Measurements from ENCODE around the gene FGF22.

FGF22 gene

GRCh38 chr19:611481-611868 is 28.2 kb upstream of the FGF22 start:
- H3K4me3 ChIP-seq (ENCODE audit: low read depth in 1 of 2, low read length in 2 of 2), result peak overlapping the region in 1 of 2 experiments; percentile 54; a peak in 3 of 4 replicates
- H4K20me1 ChIP-seq (ENCODE audit: insufficient read depth, low read length), result 0 out of 2 replicates have a peak, but pooled peaks cover 3% of the 10 kb centered on the region
- no peaks in the 10 kb centered on the region for H3K79me2 ChIP-seq (ENCODE audit: insufficient read depth, low read length)
- ATAC-seq (ENCODE audit: insufficient read depth, low read depth), result no peak
- H3K9me3 ChIP-seq (ENCODE audit: insufficient read depth, low read length, severe bottlenecking), result no peaks in the 10 kb centered on the region
- DNase-seq, result no peak
- peaks cover 19% of the 10 kb centered on the region for H3K36me3 ChIP-seq (ENCODE audit: insufficient read depth, low read length)
- peaks cover 24% of the 10 kb centered on the region for H3K4me1 ChIP-seq (ENCODE audit: insufficient read depth, low read length)
- H3K27ac ChIP-seq (ENCODE audit: low read length), result peak overlapping the region; percentile 82
- peak overlapping the region; percentile 53 for H3K9ac ChIP-seq (ENCODE audit: low read depth, low read length)
- TF ChIP-seq CTCF (IDR thresholded peaks at IDR 0.05; ENCODE audit: borderline replicate concordance, extremely low read depth, low read length, poor library complexity, severe bottlenecking) (no peak), EZH2 (IDR thresholded peaks at IDR 0.05; ENCODE audit: borderline replicate concordance, low read depth, low read length, severe bottlenecking) (no peak)
- no peaks in the 10 kb centered on the region for H3K27me3 ChIP-seq (ENCODE audit: insufficient read depth, low read length, poor library complexity)
- H3K4me2 ChIP-seq (ENCODE audit: insufficient read depth, low read length), result peak overlapping the region; percentile 73
- peak overlapping the region; percentile 74 for H2AFZ ChIP-seq (ENCODE audit: low read depth, low read length)

GRCh38 chr19:612941-613340 is 26.7 kb upstream of the FGF22 start:
- Histone ChIP-seq H3K9me3 (ENCODE audit: insufficient read depth, low read length, severe bottlenecking) (no peaks in the 10 kb centered on the region), H3K9ac (ENCODE audit: low read depth, low read length) (no peak overlapping the region), H3K4me2 (ENCODE audit: insufficient read depth, low read length) (no peak overlapping the region), H3K36me3 (ENCODE audit: insufficient read depth, low read length) (peaks cover 27% of the 10 kb centered on the region), H3K79me2 (ENCODE audit: insufficient read depth, low read length) (no peaks in the 10 kb centered on the region), H2AFZ (ENCODE audit: low read depth, low read length) (no peak overlapping the region), H4K20me1 (ENCODE audit: insufficient read depth, low read length) (peaks cover 3% of the 10 kb centered on the region; the same call in 1 of the 2 replicates), H3K4me3 (ENCODE audit: low read depth in 1 of 2, low read length in 2 of 2) (no peak overlapping the region), H3K27me3 (ENCODE audit: insufficient read depth, low read length, poor library complexity) (no peaks in the 10 kb centered on the region), H3K27ac (ENCODE audit: low read length) (no peak overlapping the region), H3K4me1 (ENCODE audit: insufficient read depth, low read length) (peaks cover 24% of the 10 kb centered on the region)
- ATAC-seq (ENCODE audit: insufficient read depth, low read depth) (no peak), DNase-seq (no peak)
- no peak for TF ChIP-seq EZH2 (IDR thresholded peaks at IDR 0.05; ENCODE audit: borderline replicate concordance, low read depth, low read length, severe bottlenecking)
- no peak for TF ChIP-seq CTCF (IDR thresholded peaks at IDR 0.05; ENCODE audit: borderline replicate concordance, extremely low read depth, low read length, poor library complexity, severe bottlenecking)

DNA sequence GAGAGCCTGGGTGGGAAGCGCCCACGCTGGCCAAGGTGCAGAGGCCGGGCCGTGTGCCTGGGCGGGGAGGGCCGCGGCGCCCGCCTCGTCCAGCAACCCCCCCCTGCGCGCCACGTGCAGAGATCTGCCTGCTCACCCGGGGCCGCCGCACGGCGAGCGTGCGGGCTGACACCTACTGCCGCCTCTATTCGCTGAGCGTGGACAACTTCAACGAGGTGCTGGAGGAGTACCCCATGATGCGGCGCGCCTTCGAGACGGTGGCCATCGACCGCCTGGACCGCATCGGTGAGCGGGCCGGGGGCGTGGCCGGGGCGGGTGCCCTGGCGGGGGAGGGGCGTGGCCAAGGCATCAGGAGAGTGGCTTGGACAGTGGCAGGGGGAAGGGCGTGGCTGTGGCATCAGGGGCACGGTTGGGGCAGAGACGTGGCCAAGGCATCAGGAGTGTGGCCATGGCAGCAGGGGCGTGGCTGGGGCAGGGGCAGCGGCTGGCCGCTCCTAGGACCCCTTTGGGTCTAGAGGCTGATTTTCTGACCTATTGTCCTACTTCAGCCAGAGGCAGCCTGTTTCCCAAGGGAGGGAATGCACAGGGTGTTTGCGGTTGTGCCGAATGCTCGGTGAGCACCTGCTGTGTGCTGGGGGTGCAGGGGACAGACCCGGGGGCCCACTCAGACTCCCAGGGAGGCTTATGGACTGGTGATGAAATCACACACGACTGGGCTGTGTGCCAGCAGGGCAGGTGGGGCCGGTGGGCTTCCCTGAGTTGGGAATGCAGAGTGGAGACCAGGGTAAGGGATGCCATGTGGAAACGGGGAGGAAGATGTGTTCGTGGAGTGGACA is 25.7 kb upstream of the FGF22 start:
- Histone ChIP-seq H3K36me3 (ENCODE audit: insufficient read depth, low read length) (peaks cover 38% of the 10 kb centered on the region), H3K9me3 (ENCODE audit: insufficient read depth, low read length, severe bottlenecking) (no peaks in the 10 kb centered on the region), H3K9ac (ENCODE audit: low read depth, low read length) (no peak overlapping the region), H3K79me2 (ENCODE audit: insufficient read depth, low read length) (no peaks in the 10 kb centered on the region), H3K4me1 (ENCODE audit: insufficient read depth, low read length) (peaks cover 24% of the 10 kb centered on the region), H3K4me3 (ENCODE audit: low read depth in 1 of 2, low read length in 2 of 2) (no peak overlapping the region), H3K27me3 (ENCODE audit: insufficient read depth, low read length, poor library complexity) (no peaks in the 10 kb centered on the region), H2AFZ (ENCODE audit: low read depth, low read length) (no peak overlapping the region), H3K27ac (ENCODE audit: low read length) (no peak overlapping the region), H4K20me1 (ENCODE audit: insufficient read depth, low read length) (peaks cover 3% of the 10 kb centered on the region; the same call in 1 of the 2 replicates), H3K4me2 (ENCODE audit: insufficient read depth, low read length) (no peak overlapping the region)
- no peak for DNase-seq
- TF ChIP-seq EZH2 (IDR thresholded peaks at IDR 0.05; ENCODE audit: borderline replicate concordance, low read depth, low read length, severe bottlenecking) (no peak), CTCF (IDR thresholded peaks at IDR 0.05; ENCODE audit: borderline replicate concordance, extremely low read depth, low read length, poor library complexity, severe bottlenecking) (no peak)
- ATAC-seq (ENCODE audit: insufficient read depth, low read depth), result no peak
